ENCODE results near the gene RFX8. TPM values are rescaled to one million over a fixed set of nuclear protein-coding genes. Genes with fewer than 3 reads are reported as not detected.
"Not testable (repeated sequence)": the region's sequence is repeated elsewhere in the genome, so short reads cannot be mapped to it uniquely, and the experiment has no call there.

RFX8 gene
- total and polyA plus RNA-seq, 2 donors = 1.0 to 1.5 TPM

DNA sequence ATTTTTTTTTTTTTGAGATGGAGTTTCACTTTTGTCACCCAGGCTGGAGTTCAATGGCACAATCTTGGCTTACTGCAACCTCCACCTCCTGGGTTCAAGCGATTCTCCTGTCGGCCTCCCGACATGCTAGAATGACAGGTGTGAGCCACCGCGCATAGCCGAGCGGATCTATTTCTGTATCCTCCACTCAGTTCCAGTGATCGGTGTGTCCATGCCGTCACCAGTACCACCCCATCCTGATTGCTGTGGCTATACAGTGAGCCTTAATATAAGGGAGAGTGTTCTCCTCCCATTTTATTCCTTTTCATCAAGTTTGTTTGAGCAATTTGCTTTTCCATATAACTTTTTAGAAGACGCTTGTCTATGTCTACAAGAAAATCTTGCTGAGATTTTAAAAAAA is 35.2 kb downstream of the RFX8 start:
- peaks cover 0 to 17% of the 10 kb centered on the region in 2 donors for H3K4me1 ChIP-seq (ENCODE audit: control insufficient read depth in 2 of 2, insufficient read depth in 2 of 2, low read length in 2 of 2)
- H3K36me3 ChIP-seq (ENCODE audit: control insufficient read depth in 2 of 2, insufficient read depth in 2 of 2, low read length in 1 of 2) = peaks cover 0 to 2% of the 10 kb centered on the region in 2 donors
- DNase-seq (ENCODE audit: low read depth in 6 of 9, low spot score in 9 of 9) = no peak
- H3K9me3 ChIP-seq (ENCODE audit: control insufficient read depth in 2 of 2, insufficient read depth in 1 of 2, low read length in 1 of 2) = peaks cover 0 to 8% of the 10 kb centered on the region in 2 donors
- no peaks in the 10 kb centered on the region for H3K27me3 ChIP-seq (ENCODE audit: control insufficient read depth in 2 of 2, insufficient read depth in 1 of 2, low read length in 1 of 2)
- H3K4me3 ChIP-seq (ENCODE audit: low read length in 2 of 2) = no peak overlapping the region
- WGBS = 94% methylated on average over 10 of the region's 10 CpGs
- H3K27ac ChIP-seq (ENCODE audit: low read depth in 1 of 2, low read length in 1 of 2) = no peak overlapping the region

DNA sequence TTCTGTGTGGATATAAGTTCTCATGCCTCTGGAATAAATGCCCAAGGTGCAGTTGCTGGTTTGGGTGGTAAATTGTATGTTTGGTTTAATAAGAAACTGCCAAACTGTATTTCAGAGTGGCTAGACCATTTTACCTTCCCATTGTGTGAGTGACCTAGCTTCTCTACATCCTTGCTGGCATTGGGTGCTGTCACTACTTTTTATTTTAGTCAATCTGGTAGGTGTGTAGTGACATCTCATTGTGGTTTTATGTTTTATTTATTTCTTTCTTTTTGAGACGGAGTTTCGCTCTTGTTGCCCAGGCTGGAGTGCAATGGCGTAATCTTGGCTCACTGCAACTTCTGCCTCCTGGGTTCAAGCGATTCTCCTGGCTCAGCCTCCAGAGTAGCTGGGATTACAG is 36.4 kb downstream of the RFX8 start:
- H3K27ac ChIP-seq (ENCODE audit: low read depth in 1 of 2, low read length in 1 of 2); H3K9me3 ChIP-seq (ENCODE audit: control insufficient read depth in 2 of 2, insufficient read depth in 1 of 2, low read length in 1 of 2); H3K4me3 ChIP-seq (ENCODE audit: low read length in 2 of 2); DNase-seq (ENCODE audit: low read depth in 6 of 9, low spot score in 9 of 9); H3K27me3 ChIP-seq (ENCODE audit: control insufficient read depth in 2 of 2, insufficient read depth in 1 of 2, low read length in 1 of 2); H3K36me3 ChIP-seq (ENCODE audit: control insufficient read depth in 2 of 2, insufficient read depth in 2 of 2, low read length in 1 of 2): not testable (repeated sequence)
- WGBS = 73% methylated on average over 4 of the region's 4 CpGs
- peaks cover 0 to 18% of the 10 kb centered on the region in 2 donors for H3K4me1 ChIP-seq (ENCODE audit: control insufficient read depth in 2 of 2, insufficient read depth in 2 of 2, low read length in 2 of 2)

DNA sequence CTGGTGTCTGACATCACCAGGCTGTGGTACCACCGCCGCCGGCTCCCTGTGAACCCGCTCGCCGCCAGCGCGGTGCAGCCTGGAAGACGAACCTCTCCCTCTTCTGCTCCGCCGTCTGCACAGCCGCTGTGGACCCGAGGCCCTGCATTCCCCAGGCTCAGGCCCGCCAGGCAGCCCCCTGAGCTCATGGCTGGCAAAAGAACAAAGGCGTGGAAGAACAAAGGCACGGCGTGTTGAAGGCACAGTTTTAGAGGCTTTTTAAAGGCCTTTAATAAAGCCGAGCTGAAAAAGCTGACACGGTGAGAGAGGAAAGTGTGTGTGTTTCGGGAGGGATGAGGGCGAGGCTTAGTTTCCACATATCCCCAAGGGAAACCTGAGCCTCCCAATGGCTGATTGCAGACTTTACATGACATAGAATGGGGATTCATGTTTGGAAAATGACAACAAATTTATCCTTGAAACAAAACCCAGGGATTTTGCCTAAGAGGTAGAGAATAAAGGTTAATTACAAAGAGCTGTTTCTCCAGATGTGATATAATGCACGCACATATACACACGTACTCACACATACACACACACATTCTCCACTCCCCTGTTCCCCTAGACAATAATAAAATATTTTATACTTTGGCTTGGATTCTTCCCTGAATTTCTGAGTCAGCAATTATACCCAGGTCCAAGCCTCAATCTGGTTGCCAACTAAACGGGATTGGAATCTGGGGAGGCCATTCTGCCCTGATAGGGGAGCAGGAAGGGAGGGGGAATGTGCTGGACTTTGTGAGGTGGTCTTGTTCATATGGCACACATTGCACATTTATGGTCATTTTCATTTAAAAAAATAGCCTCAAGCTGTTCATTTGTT is 39.7 kb downstream of the RFX8 start:
- Histone ChIP-seq H3K36me3 (ENCODE audit: control insufficient read depth in 2 of 2, insufficient read depth in 2 of 2, low read length in 1 of 2) (peaks cover 0 to 2% of the 10 kb centered on the region in 2 donors), H3K9me3 (ENCODE audit: control insufficient read depth in 2 of 2, insufficient read depth in 1 of 2, low read length in 1 of 2) (no peaks in the 10 kb centered on the region), H3K27me3 (ENCODE audit: control insufficient read depth in 2 of 2, insufficient read depth in 1 of 2, low read length in 1 of 2) (no peaks in the 10 kb centered on the region), H3K4me1 (ENCODE audit: control insufficient read depth in 2 of 2, insufficient read depth in 2 of 2, low read length in 2 of 2) (peaks cover 0 to 14% of the 10 kb centered on the region in 2 donors), H3K27ac (ENCODE audit: low read depth in 1 of 2, low read length in 1 of 2) (no peak overlapping the region), H3K4me3 (ENCODE audit: low read length in 2 of 2) (no peak overlapping the region)
- peak in 1 of 9 donors; percentile 33 for DNase-seq (ENCODE audit: low read depth in 6 of 9, low spot score in 9 of 9)
- 85% methylated on average over 24 of the region's 24 CpGs for WGBS

DNA sequence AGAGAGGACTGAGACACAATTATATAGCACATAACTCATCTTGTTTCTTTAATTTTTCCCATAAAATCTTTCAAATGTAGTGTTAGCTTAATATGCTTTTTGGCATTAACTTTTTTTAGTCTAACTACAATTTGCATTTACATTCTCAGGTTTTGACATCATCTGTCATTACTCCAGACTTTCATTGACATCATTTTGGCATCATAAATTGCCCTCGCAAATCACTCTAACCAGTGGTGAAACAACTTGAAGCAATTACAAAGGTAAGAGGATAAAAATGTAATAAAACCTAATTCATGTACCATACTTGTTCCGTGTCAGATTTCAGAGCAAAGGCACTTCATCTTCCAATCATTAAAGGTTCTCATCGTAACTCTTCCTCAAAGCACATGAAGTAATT is 41.4 kb downstream of the RFX8 start:
- Histone ChIP-seq H3K4me1 (ENCODE audit: control insufficient read depth in 2 of 2, insufficient read depth in 2 of 2, low read length in 2 of 2) (peaks cover 0 to 9% of the 10 kb centered on the region in 2 donors), H3K36me3 (ENCODE audit: control insufficient read depth in 2 of 2, insufficient read depth in 2 of 2, low read length in 1 of 2) (peaks cover 0 to 2% of the 10 kb centered on the region in 2 donors), H3K4me3 (ENCODE audit: low read length in 2 of 2) (no peak overlapping the region), H3K9me3 (ENCODE audit: control insufficient read depth in 2 of 2, insufficient read depth in 1 of 2, low read length in 1 of 2) (no peaks in the 10 kb centered on the region), H3K27me3 (ENCODE audit: control insufficient read depth in 2 of 2, insufficient read depth in 1 of 2, low read length in 1 of 2) (no peaks in the 10 kb centered on the region), H3K27ac (ENCODE audit: low read depth in 1 of 2, low read length in 1 of 2) (no peak overlapping the region)
- DNase-seq (ENCODE audit: low read depth in 6 of 9, low spot score in 9 of 9) = no peak
- WGBS = 97% methylated on average over 3 of the region's 3 CpGs

DNA sequence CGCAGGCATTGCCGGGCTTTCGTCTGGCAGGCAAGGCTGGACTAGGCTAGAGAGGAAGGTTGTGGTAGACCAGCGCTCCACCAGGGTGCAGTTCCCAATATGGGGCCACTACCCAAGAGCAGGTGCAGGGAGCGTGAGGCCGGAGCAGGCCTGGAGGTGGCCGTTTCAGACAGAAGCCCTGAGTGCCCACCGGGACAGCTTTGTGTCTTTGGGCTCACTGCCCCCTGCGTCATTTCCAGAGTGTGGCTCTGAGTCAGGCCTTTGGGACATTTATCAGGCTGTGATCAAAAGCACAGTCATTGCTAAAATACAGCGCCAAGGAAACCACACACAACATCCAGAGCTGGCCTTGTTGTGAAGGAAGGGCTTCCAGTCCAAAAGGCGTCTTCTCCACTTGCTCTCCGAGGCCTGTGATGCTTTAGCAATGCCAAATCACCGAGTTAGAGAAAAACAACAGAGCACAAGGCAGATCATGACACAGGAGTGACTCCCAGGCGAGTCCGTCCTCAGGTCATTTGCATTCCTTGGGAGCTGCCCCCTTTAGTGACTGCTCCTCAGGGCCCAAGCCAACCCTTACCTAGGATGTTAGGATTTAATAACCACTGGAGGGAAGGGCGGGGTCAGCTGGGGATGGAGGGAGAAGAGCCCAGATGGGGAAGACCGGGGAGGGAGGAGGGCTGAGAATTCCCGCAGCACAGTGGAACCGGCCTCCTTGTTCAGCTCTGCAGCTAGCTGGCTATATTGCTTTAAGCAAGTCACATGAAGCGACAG is 42.3 kb downstream of the RFX8 start:
- no peak overlapping the region for H3K4me3 ChIP-seq (ENCODE audit: low read length in 2 of 2)
- 93% methylated on average over 20 of the region's 20 CpGs for WGBS
- peaks cover 0 to 9% of the 10 kb centered on the region in 2 donors for H3K4me1 ChIP-seq (ENCODE audit: control insufficient read depth in 2 of 2, insufficient read depth in 2 of 2, low read length in 2 of 2)
- no peaks in the 10 kb centered on the region for H3K9me3 ChIP-seq (ENCODE audit: control insufficient read depth in 2 of 2, insufficient read depth in 1 of 2, low read length in 1 of 2)
- no peak for DNase-seq (ENCODE audit: low read depth in 6 of 9, low spot score in 9 of 9)
- H3K27ac ChIP-seq (ENCODE audit: low read depth in 1 of 2, low read length in 1 of 2) = no peak overlapping the region
- H3K27me3 ChIP-seq (ENCODE audit: control insufficient read depth in 2 of 2, insufficient read depth in 1 of 2, low read length in 1 of 2) = no peaks in the 10 kb centered on the region
- peaks cover 0 to 2% of the 10 kb centered on the region in 2 donors for H3K36me3 ChIP-seq (ENCODE audit: control insufficient read depth in 2 of 2, insufficient read depth in 2 of 2, low read length in 1 of 2)

DNA sequence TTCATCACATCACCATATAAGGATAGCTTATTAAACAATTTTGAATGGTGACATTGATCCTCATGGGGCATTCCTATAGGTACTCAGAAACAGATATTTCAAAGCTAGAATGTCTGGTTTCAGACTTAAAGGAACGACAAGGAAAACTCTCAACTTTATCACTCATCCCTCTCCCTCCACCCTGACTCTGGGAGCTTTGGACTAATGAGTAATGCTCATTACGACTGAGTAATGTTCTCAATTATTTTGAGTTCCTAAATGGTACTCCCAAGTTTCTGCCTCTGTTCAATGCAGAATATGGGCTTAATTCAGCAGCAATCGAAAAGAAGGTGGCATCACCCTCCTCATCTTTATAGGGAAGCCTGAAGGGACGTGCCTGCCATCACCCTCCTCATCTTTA is 43.4 kb downstream of the RFX8 start:
- no peak overlapping the region for H3K4me3 ChIP-seq (ENCODE audit: low read length in 2 of 2)
- H3K4me1 ChIP-seq (ENCODE audit: control insufficient read depth in 2 of 2, insufficient read depth in 2 of 2, low read length in 2 of 2) = peaks cover 0 to 9% of the 10 kb centered on the region in 2 donors
- H3K9me3 ChIP-seq (ENCODE audit: control insufficient read depth in 2 of 2, insufficient read depth in 1 of 2, low read length in 1 of 2) = no peaks in the 10 kb centered on the region
- WGBS = 97% methylated on average over 4 of the region's 4 CpGs
- H3K27me3 ChIP-seq (ENCODE audit: control insufficient read depth in 2 of 2, insufficient read depth in 1 of 2, low read length in 1 of 2) = no peaks in the 10 kb centered on the region
- H3K36me3 ChIP-seq (ENCODE audit: control insufficient read depth in 2 of 2, insufficient read depth in 2 of 2, low read length in 1 of 2) = peaks cover 0 to under 1% of the 10 kb centered on the region in 2 donors
- DNase-seq (ENCODE audit: low read depth in 6 of 9, low spot score in 9 of 9) = no peak
- no peak overlapping the region for H3K27ac ChIP-seq (ENCODE audit: low read depth in 1 of 2, low read length in 1 of 2)

DNA sequence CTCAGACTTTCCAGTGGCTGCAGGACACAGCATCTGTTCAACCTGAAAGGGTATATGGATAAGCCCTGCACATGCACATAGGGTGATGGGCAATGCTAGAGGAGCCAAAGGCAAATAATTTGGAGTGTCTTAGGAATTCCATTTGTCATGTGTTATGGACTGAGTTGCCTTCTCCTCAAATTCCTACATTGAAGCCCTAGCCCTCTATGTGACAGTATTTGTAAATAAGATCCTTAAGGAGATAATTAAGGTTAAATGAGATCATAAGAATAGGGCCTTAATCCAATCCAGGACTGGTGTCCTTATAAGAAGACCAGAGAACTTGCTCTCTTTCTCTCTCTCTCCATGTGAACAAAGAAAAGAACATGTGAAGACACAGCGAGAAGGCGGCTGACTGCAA is 44.8 kb downstream of the RFX8 start:
- Histone ChIP-seq H3K9me3 (ENCODE audit: control insufficient read depth in 2 of 2, insufficient read depth in 1 of 2, low read length in 1 of 2) (no peaks in the 10 kb centered on the region), H3K4me3 (ENCODE audit: low read length in 2 of 2) (no peak overlapping the region), H3K36me3 (ENCODE audit: control insufficient read depth in 2 of 2, insufficient read depth in 2 of 2, low read length in 1 of 2) (no peaks in the 10 kb centered on the region), H3K4me1 (ENCODE audit: control insufficient read depth in 2 of 2, insufficient read depth in 2 of 2, low read length in 2 of 2) (peaks cover 0 to 5% of the 10 kb centered on the region in 2 donors), H3K27me3 (ENCODE audit: control insufficient read depth in 2 of 2, insufficient read depth in 1 of 2, low read length in 1 of 2) (no peaks in the 10 kb centered on the region), H3K27ac (ENCODE audit: low read depth in 1 of 2, low read length in 1 of 2) (no peak overlapping the region)
- 96% methylated on average over 2 of the region's 2 CpGs for WGBS
- DNase-seq (ENCODE audit: low read depth in 6 of 9, low spot score in 9 of 9) = no peak

DNA sequence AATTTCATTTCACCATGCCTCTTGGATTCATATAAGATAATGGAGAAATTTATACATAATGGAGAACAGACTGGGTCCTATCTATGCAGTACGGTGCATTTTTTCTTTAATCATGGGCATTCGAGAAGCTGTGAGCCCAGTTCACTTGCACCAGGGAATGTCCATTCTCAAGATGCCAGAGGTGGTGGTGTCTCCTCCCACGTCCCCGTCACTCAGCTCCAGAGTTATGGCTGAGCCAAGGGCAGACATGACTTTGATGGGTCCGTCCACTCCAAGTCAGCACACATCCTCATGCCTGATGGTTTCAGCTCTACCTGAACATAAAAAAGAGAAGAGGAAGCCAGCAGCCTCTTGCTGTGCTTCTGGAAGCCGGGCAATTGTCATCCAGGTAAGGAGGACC is 45.5 kb downstream of the RFX8 start:
- no peaks in the 10 kb centered on the region for H3K9me3 ChIP-seq (ENCODE audit: control insufficient read depth in 2 of 2, insufficient read depth in 1 of 2, low read length in 1 of 2)
- no peaks in the 10 kb centered on the region for H3K36me3 ChIP-seq (ENCODE audit: control insufficient read depth in 2 of 2, insufficient read depth in 2 of 2, low read length in 1 of 2)
- no peak for DNase-seq (ENCODE audit: low read depth in 6 of 9, low spot score in 9 of 9)
- no peaks in the 10 kb centered on the region for H3K27me3 ChIP-seq (ENCODE audit: control insufficient read depth in 2 of 2, insufficient read depth in 1 of 2, low read length in 1 of 2)
- H3K27ac ChIP-seq (ENCODE audit: low read depth in 1 of 2, low read length in 1 of 2) = no peak overlapping the region
- no peaks in the 10 kb centered on the region for H3K4me1 ChIP-seq (ENCODE audit: control insufficient read depth in 2 of 2, insufficient read depth in 2 of 2, low read length in 2 of 2)
- WGBS = 99% methylated on average over 6 of the region's 6 CpGs
- no peak overlapping the region for H3K4me3 ChIP-seq (ENCODE audit: low read length in 2 of 2)

Data from thymus (tissue), 11 donors.